Activated T-cell treated with anti-CD3 and anti-CD28 coated beads, Interleukin-2, amount 50 U/mL, for 72 hours (primary cell): ENCODE measurements around the gene ZNF516. TPM values are rescaled to one million over a fixed set of nuclear protein-coding genes. Genes with fewer than 3 reads are reported as not detected.

Experiments
- ATAC-seq, 2 donors: fragments of 150-1000 bp; cut with Tn5 transposase; replicated peaks in 1 of 2; 2 replicates each; pipeline ENCODE4 v1.10.0; 2021; ENCODE audit warnings: moderate library complexity in 2 of 2, mild to moderate bottlenecking in 1 of 2
- DNase-seq, 2 donors: peaks; one replicate each; pipeline ENCODE4 v3.0.0; 2021 to 2022; ENCODE audit warnings: mixed read lengths in 1 of 2
- H3K27ac Mint-ChIP-seq: one replicate; pipeline ENCODE4 v1.8.0; 2022; ENCODE audit warnings: mild to moderate bottlenecking, moderate library complexity, mixed read lengths
- H3K27me3 Mint-ChIP-seq: one replicate; pipeline ENCODE4 v1.8.0; 2022; ENCODE audit warnings: low read depth, mixed read lengths
- H3K36me3 Mint-ChIP-seq, 2 donors: one replicate each; pipeline ENCODE4 v1.8.0; 2022; ENCODE audit warnings: mixed read lengths in 2 of 2, mild to moderate bottlenecking in 1 of 2; ENCODE audit not compliant: insufficient read depth in 2 of 2
- H3K4me1 Mint-ChIP-seq: one replicate; pipeline ENCODE4 v1.8.0; 2022; ENCODE audit warnings: low read depth, mixed read lengths
- H3K4me3 Mint-ChIP-seq, 2 donors: one replicate each; pipeline ENCODE4 v1.8.0; 2022; ENCODE audit warnings: mild to moderate bottlenecking in 2 of 2, mixed read lengths in 2 of 2, moderate library complexity in 2 of 2
- H3K9me3 Mint-ChIP-seq, 2 donors: one replicate each; pipeline ENCODE4 v1.8.0; 2022; ENCODE audit warnings: mixed read lengths in 2 of 2
- total RNA-seq, 2 donors: library from RNA; stranded (reverse); gene quantifications; one replicate each; pipeline ENCODE4 v1.2.3, GENCODE V29; 2022

The ZNF516 gene
- total RNA-seq, 2 donors from 2014 or later = 13.2 to 13.9 TPM

- peak overlapping the region; percentile 64 for H3K27ac Mint-ChIP-seq
- DNase-seq (peak in 1 of 2 donors; percentile 16), ATAC-seq (peak; percentile 43 to 58)
- no peaks in the 10 kb centered on the region for H3K36me3 Mint-ChIP-seq
- no peaks in the 10 kb centered on the region for H3K9me3 Mint-ChIP-seq
- peak overlapping the region; percentile 85 to 92 for H3K4me3 Mint-ChIP-seq
- peaks cover 42% of the 10 kb centered on the region for H3K4me1 Mint-ChIP-seq
- no peaks in the 10 kb centered on the region for H3K27me3 Mint-ChIP-seq
Measured at GRCh38 chr18:76450452-76451395, 44.3 kb downstream of the ZNF516 start.

DNA sequence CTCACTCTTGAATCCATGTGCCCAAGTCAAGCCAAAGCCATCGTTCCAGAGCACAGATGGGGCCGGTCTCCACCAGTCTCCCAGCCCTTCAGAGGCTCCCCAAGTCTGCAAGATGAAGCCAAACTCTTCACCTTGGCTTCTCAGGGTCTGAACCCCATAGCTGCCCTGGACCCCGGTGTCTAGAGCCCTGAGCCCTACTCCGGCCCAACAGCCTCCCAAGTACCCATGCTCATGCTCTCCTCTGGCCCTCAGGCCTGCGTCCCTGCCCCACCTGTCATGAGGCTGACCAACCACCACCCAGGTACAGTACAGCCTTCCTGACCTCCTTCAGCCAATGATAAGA lies 46.0 kb downstream of the ZNF516 start:
- peaks cover 51% of the 10 kb centered on the region for H3K4me1 Mint-ChIP-seq
- H3K27me3 Mint-ChIP-seq = no peaks in the 10 kb centered on the region
- H3K4me3 Mint-ChIP-seq = no peak overlapping the region
- no peak for DNase-seq
- no peak for ATAC-seq
- peak overlapping the region; percentile 56 for H3K27ac Mint-ChIP-seq
- H3K36me3 Mint-ChIP-seq = no peaks in the 10 kb centered on the region
- H3K9me3 Mint-ChIP-seq = no peaks in the 10 kb centered on the region

- Mint-ChIP-seq H3K4me3 (no peak overlapping the region), H3K27ac (peak overlapping the region; percentile 51), H3K27me3 (no peaks in the 10 kb centered on the region), H3K36me3 (no peaks in the 10 kb centered on the region), H3K9me3 (no peaks in the 10 kb centered on the region), H3K4me1 (peaks cover 51% of the 10 kb centered on the region)
- no peak for ATAC-seq
- no peak for DNase-seq
Measured at GRCh38 chr18:76448256-76449110, 46.6 kb downstream of the ZNF516 start.

DNA sequence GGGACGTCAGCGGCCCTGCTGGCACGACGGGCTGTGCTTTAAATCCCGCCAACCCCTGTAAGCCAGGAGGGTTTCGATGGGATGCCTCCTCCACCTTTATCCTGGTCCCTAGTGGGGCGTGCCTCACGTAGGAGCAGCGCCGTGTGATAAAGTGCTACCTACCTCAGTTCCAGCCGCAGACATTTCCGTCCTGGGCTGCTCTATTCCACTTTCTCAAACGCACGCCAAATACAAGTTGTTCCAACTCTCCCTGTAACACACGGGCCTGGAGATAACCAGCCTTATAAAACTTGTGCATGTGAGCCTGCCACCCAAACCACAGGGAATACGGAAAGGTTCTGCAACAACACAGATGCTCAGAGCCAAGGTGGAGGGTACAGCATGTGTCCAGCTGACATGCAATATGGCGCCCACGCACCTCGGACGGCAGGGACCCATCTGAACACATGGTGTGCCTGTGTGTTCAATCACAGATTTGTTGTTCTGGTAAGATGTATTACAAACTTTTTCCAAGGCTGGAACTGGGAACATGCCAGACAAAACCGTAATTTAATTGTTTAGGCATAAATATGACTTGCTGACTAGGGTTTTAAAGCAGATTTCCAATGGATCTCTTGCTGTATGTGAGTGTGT lies 47.7 kb downstream of the ZNF516 start:
- Mint-ChIP-seq H3K9me3 (no peaks in the 10 kb centered on the region), H3K36me3 (no peaks in the 10 kb centered on the region), H3K27ac (no peak overlapping the region), H3K4me1 (peaks cover 41% of the 10 kb centered on the region), H3K27me3 (no peaks in the 10 kb centered on the region), H3K4me3 (no peak overlapping the region)
- DNase-seq (no peak), ATAC-seq (no peak)

DNA sequence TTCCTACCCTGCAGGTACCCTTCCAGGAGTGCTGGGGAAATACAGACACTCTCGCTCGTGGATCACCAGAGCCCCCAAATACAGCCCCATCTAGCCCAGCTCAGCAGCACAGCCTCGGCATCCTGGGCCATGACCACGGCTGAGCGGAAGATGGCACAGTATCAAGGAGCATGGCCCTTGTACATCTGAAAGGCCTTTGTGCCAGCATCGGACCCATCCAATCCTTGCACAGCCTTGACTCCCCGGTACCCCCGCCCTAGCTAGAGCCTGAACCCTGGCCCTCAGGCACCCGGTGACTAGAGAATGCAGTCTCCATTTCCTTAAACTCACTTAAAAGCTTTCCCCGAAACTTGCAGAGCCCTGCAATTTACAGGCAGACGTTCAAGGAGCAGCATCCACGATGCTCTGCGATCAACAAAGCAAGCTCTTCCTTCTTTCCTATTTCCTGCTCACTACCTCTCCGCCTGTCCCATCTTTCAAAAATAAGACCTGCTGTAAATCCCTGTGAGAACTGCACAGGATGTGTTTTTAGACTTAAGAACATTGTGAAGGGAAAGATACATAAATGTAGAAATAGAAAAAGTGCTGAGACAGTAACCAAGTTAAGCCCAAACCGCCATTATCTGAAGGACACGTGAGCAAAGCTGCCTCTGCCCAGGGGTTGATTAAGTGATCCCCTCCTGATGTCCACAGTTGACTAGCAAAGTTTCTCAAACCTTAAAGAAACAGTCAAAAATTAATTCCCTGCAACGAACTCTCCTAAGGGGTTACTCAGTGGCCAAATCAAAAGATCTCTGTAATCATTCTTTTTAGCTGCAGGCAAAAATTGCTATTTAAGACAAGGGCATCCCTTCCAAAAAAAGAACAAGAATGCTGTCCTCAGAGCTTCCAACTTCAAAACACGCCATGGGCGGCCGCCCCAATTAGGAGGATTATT lies 48.5 kb downstream of the ZNF516 start:
- peaks cover 33% of the 10 kb centered on the region for H3K4me1 Mint-ChIP-seq
- H3K27me3 Mint-ChIP-seq = no peaks in the 10 kb centered on the region
- H3K27ac Mint-ChIP-seq = no peak overlapping the region
- no peaks in the 10 kb centered on the region for H3K36me3 Mint-ChIP-seq
- ATAC-seq = no peak
- no peak overlapping the region for H3K4me3 Mint-ChIP-seq
- H3K9me3 Mint-ChIP-seq = no peaks in the 10 kb centered on the region
- DNase-seq = no peak

- no peaks in the 10 kb centered on the region for H3K36me3 Mint-ChIP-seq
- H3K27ac Mint-ChIP-seq = no peak overlapping the region
- no peaks in the 10 kb centered on the region for H3K9me3 Mint-ChIP-seq
- DNase-seq (no peak), ATAC-seq (no peak)
- no peak overlapping the region for H3K4me3 Mint-ChIP-seq
- H3K4me1 Mint-ChIP-seq = peaks cover 29% of the 10 kb centered on the region
- H3K27me3 Mint-ChIP-seq = no peaks in the 10 kb centered on the region
Measured at GRCh38 chr18:76445741-76446232, 49.3 kb downstream of the ZNF516 start.

DNA sequence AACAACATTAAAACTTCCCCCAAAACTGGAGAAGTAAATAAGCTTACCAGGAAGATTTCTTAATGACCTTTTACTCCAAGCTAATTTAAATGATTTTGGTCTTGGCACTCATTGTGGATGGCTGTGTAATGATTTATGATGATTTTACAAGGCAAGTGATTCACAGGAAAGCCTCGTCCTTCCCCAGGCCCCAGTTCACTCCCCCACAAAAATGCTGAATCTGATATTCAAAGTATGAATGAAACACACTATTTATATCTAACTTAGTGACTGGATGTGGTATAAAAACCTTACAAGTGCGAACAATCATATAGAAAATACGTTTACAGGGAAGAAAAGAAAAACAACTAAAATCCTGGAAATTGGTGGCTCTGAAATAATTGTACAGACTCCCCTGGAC lies 49.8 kb downstream of the ZNF516 start:
- Mint-ChIP-seq H3K9me3 (no peaks in the 10 kb centered on the region), H3K4me3 (no peak overlapping the region), H3K36me3 (no peaks in the 10 kb centered on the region), H3K27me3 (no peaks in the 10 kb centered on the region), H3K4me1 (peaks cover 23% of the 10 kb centered on the region), H3K27ac (no peak overlapping the region)
- no peak for ATAC-seq
- DNase-seq = no peak

GRCh38 chr18:76444446-76445105 lies 50.5 kb downstream of the ZNF516 start:
- no peak overlapping the region for H3K27ac Mint-ChIP-seq
- H3K9me3 Mint-ChIP-seq = no peaks in the 10 kb centered on the region
- DNase-seq (no peak), ATAC-seq (no peak)
- no peak overlapping the region for H3K4me3 Mint-ChIP-seq
- H3K36me3 Mint-ChIP-seq = no peaks in the 10 kb centered on the region
- H3K4me1 Mint-ChIP-seq = peaks cover 17% of the 10 kb centered on the region
- no peaks in the 10 kb centered on the region for H3K27me3 Mint-ChIP-seq

DNA sequence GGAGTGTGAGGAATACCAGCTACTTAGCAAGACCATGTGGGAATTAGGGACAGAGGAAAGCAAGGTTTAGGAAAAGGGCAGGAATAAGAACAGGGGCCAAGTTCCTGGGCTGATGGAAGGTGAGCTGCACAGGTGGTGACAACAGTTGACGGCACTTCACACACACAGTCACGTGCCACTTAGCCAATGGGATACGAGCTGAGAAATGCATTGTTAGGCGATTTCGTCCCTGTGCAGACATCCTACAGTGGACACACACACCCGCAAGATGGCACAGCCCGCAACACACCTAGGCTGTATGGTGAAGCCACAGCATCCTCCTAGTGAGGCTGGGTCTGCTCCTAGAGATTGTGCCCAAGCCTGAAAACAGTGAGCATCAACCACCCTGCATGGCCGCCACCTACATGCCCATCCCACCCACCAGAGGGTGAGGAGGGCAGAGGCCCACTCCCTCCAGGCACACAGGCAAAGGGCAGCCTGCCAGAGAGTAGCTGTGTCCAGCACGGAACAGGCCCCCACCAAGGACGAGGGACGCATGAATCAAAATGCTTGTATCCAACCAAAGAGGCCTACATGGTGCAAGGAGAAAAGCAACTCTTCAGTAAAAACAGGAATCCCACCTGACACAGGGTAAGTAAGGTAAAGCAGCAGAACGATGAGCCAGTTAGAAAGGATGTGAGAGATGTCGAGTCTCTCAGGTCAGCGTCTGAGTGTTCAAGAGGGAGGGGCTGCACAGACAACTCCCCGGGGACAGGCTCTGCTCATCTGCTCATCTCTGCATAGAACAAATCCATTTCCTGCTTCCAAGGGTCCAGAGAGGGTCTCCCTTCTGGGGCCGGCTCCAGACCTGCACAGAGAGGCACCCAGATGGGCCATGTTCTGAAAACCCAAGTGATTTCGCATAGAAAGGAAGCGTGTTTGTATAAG lies 51.3 kb downstream of the ZNF516 start:
- no peak overlapping the region for H3K4me3 Mint-ChIP-seq
- peaks cover 17% of the 10 kb centered on the region for H3K4me1 Mint-ChIP-seq
- ATAC-seq = no peak
- H3K36me3 Mint-ChIP-seq = no peaks in the 10 kb centered on the region
- no peaks in the 10 kb centered on the region for H3K9me3 Mint-ChIP-seq
- DNase-seq = no peak
- H3K27ac Mint-ChIP-seq = no peak overlapping the region
- H3K27me3 Mint-ChIP-seq = no peaks in the 10 kb centered on the region

- Mint-ChIP-seq H3K27me3 (no peaks in the 10 kb centered on the region), H3K9me3 (no peaks in the 10 kb centered on the region), H3K27ac (no peak overlapping the region), H3K36me3 (no peaks in the 10 kb centered on the region), H3K4me3 (no peak overlapping the region), H3K4me1 (peaks cover 11% of the 10 kb centered on the region)
- DNase-seq (no peak), ATAC-seq (no peak)
Measured at GRCh38 chr18:76442413-76443171, 52.5 kb downstream of the ZNF516 start.
